ENCODE data around the gene MTRF1L.

GRCh38 chr6:152948150-152948768 is 54.2 kb downstream of the MTRF1L start:
- TF ChIP-seq CTCF (conservative IDR thresholded peaks at IDR 0.05) (peak; percentile 75), ZFX (IDR thresholded peaks at IDR 0.05) (no peak)
